ENCODE data around the gene CLDN15. TPM values are rescaled to one million over a fixed set of nuclear protein-coding genes. Genes with fewer than 3 reads are reported as not detected.

The CLDN15 gene
- polyA plus RNA-seq, 3 donors = 19.3 TPM; not detected in 2

- H3K4me3 Mint-ChIP-seq = no peak overlapping the region
- DNase-seq = no peak
- H3K4me2 ChIP-seq (replicated peaks; ENCODE audit: extremely low read depth, low read length, poor library complexity, severe bottlenecking) = no peak overlapping the region
- H4K20me1 ChIP-seq (ENCODE audit: insufficient read depth, low read length) = no peaks in the 10 kb centered on the region
- H3K36me3 ChIP-seq (replicated peaks in 1 of 2; ENCODE audit: control insufficient read depth in 1 of 2, insufficient read depth in 2 of 2, low read length in 2 of 2) = peaks cover 74 to 88% of the 10 kb centered on the region in 2 donors
- intact Hi-C loops (cut with micrococcal nuclease) = no loop called here
- no peak for TF ChIP-seq CTCF (IDR thresholded peaks at IDR 0.05)
- no peaks in the 10 kb centered on the region for H3K9me3 ChIP-seq (replicated peaks in 1 of 2; ENCODE audit: control insufficient read depth in 1 of 2, insufficient read depth in 1 of 2, low read length in 2 of 2)
- H3K9ac ChIP-seq (ENCODE audit: insufficient read depth, low read length, poor library complexity, severe bottlenecking) = no peak overlapping the region
- no peak overlapping the region for H3K4me3 ChIP-seq (replicated peaks in 1 of 3; ENCODE audit: low read depth in 2 of 3, low read length in 3 of 3)
- H3K4me1 ChIP-seq (ENCODE audit: control insufficient read depth in 1 of 2, insufficient read depth in 2 of 2, low read length in 2 of 2) = peaks cover 0 to under 1% of the 10 kb centered on the region in 2 donors
- WGBS (ENCODE audit: insufficient coverage) = 97% methylated on average over 15 of the region's 19 CpGs
- H3K27ac ChIP-seq (ENCODE audit: low read depth in 1 of 2, low read length in 2 of 2) = no peak overlapping the region
- no peaks in the 10 kb centered on the region for H3K27me3 Mint-ChIP-seq (ENCODE audit: low read depth in 3 of 3)
- H3K27ac Mint-ChIP-seq = peak overlapping the region in 1 of 7 donors; percentile 19
- no peaks in the 10 kb centered on the region for H3K4me1 Mint-ChIP-seq
- H3K79me2 ChIP-seq (ENCODE audit: insufficient read depth, low read length) = no peaks in the 10 kb centered on the region
- peaks cover 64 to 96% of the 10 kb centered on the region in 2 donors for H3K36me3 Mint-ChIP-seq
- no peaks in the 10 kb centered on the region for H3K27me3 ChIP-seq (ENCODE audit: control insufficient read depth in 2 of 2, insufficient read depth in 2 of 2, low read length in 2 of 2)
- H3K9me3 Mint-ChIP-seq = no peaks in the 10 kb centered on the region
- no peak overlapping the region for H2AFZ ChIP-seq (ENCODE audit: insufficient read depth, low read depth, low read length, poor library complexity, severe bottlenecking)
These were observed 27.5 kb downstream of the CLDN15 start for GRCh38 chr7:101210143-101210542.

GRCh38 chr7:101208794-101209193 lies 28.8 kb downstream of the CLDN15 start:
- no peaks in the 10 kb centered on the region for H3K27me3 ChIP-seq (ENCODE audit: control insufficient read depth in 2 of 2, insufficient read depth in 2 of 2, low read length in 2 of 2)
- H2AFZ ChIP-seq (ENCODE audit: insufficient read depth, low read depth, low read length, poor library complexity, severe bottlenecking) = no peak overlapping the region
- no peak overlapping the region for H3K9ac ChIP-seq (ENCODE audit: insufficient read depth, low read length, poor library complexity, severe bottlenecking)
- H3K4me3 ChIP-seq (replicated peaks in 1 of 3; ENCODE audit: low read depth in 2 of 3, low read length in 3 of 3) = no peak overlapping the region
- intact Hi-C loops (cut with micrococcal nuclease) = no loop called here
- DNase-seq = no peak
- H3K79me2 ChIP-seq (ENCODE audit: insufficient read depth, low read length) = no peaks in the 10 kb centered on the region
- no peaks in the 10 kb centered on the region for H4K20me1 ChIP-seq (ENCODE audit: insufficient read depth, low read length)
- Mint-ChIP-seq H3K4me1 (peaks cover 7% of the 10 kb centered on the region), H3K27me3 (ENCODE audit: low read depth in 3 of 3) (peaks cover under 1 to 3% (median 3%) of the 10 kb centered on the region in 3 donors), H3K4me3 (no peak overlapping the region), H3K9me3 (no peaks in the 10 kb centered on the region), H3K27ac (peak overlapping the region in 1 of 7 donors; percentile 5), H3K36me3 (peaks cover 56 to 83% of the 10 kb centered on the region in 2 donors)
- H3K36me3 ChIP-seq (replicated peaks in 1 of 2; ENCODE audit: control insufficient read depth in 1 of 2, insufficient read depth in 2 of 2, low read length in 2 of 2) = peaks cover 68 to 74% of the 10 kb centered on the region in 2 donors
- H3K27ac ChIP-seq (ENCODE audit: low read depth in 1 of 2, low read length in 2 of 2) = no peak overlapping the region
- no peaks in the 10 kb centered on the region for H3K9me3 ChIP-seq (replicated peaks in 1 of 2; ENCODE audit: control insufficient read depth in 1 of 2, insufficient read depth in 1 of 2, low read length in 2 of 2)
- WGBS (ENCODE audit: insufficient coverage) = 98% methylated on average over 9 of the region's 14 CpGs
- H3K4me1 ChIP-seq (ENCODE audit: control insufficient read depth in 1 of 2, insufficient read depth in 2 of 2, low read length in 2 of 2) = peaks cover 12 to 14% of the 10 kb centered on the region in 2 donors
- no peak for TF ChIP-seq CTCF (IDR thresholded peaks at IDR 0.05)
- H3K4me2 ChIP-seq (replicated peaks; ENCODE audit: extremely low read depth, low read length, poor library complexity, severe bottlenecking) = no peak overlapping the region

Measured in CD14-positive monocyte (primary cell).